Fibroblast of skin of left biceps (primary cell): ENCODE measurements around the gene ARSI.

Source experiments
- DNase-seq, 2 experiments: peaks; one replicate each; pipeline ENCODE4 v3.0.0-alpha.2; 2013; ENCODE audit warnings: low read depth in 2 of 2

Gene ARSI

GRCh38 chr5:150302301-150303069 lies at the start of gene ARSI:
Gene ARSI (minus strand): TSS chr5:150302905. CDS start chr5:150302373, 532 bp downstream.
- no peak for DNase-seq

GRCh38 chr5:150350524-150351344 lies 48.0 kb upstream of the ARSI start:
- peak in 1 of 2 experiments; percentile 11 for DNase-seq

GRCh38 chr5:150349681-150350275 lies 47.1 kb upstream of the ARSI start:
- DNase-seq, result no peak

DNA sequence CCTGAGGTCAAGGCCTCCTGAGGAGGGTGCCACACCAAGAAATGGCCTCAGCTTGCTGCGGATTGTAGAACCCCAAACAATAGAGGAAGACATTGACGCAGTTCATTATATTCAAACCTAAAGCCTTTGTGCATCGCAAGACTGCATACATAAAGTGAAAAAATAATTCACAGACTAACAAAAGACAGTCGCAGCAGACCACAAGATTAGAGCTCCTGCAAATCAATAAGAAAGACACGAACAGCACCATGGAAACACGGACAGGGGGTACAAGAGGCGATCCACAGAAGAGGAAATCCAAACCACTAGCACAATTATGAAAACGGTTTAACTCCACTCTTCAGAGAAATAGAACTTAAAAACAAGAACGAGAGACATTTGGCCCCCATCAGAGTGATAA lies 44.7 kb upstream of the ARSI start:
- DNase-seq, result no peak

DNA sequence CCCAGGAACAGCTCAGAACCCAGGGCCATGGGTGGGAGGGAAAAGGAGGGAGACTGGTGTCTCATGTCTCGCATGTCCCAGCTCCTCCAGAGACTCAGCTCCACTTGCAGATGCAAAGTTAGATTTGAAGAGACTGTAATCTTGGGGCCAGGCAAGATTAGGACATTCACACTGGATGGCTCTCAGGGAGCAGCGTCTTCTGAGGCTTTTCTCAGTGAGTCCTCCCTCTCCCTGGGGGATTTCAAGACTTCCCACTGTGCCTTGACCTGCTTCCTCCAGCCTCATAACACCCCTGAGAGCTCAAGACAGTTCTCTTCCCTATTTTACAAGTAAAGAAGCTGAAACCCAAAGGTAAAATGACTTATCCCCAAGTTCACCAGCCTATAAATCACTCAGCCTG lies 44.3 kb upstream of the ARSI start:
- DNase-seq, result no peak

GRCh38 chr5:150346592-150346991 lies 43.9 kb upstream of the ARSI start:
- no peak for DNase-seq

DNA sequence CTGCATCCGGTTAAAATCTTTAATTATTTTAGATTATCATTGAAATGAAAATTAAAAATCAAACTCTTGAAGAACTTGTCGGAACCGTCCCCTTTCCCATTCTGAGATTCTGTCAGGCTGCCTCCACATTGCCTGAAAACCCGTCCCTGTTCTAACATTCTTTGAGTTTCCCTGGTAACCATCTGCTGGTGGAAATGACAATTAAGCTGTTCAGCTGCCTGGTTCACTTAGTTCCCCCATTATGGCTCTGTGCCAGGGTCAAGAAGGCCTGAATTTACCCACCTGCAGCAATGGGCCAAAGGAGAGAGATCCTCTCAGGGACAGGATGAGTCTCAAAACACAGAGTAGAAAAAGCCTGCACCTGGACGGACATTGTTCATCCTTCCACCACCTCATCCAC lies 43.0 kb upstream of the ARSI start:
- DNase-seq, result no peak

DNA sequence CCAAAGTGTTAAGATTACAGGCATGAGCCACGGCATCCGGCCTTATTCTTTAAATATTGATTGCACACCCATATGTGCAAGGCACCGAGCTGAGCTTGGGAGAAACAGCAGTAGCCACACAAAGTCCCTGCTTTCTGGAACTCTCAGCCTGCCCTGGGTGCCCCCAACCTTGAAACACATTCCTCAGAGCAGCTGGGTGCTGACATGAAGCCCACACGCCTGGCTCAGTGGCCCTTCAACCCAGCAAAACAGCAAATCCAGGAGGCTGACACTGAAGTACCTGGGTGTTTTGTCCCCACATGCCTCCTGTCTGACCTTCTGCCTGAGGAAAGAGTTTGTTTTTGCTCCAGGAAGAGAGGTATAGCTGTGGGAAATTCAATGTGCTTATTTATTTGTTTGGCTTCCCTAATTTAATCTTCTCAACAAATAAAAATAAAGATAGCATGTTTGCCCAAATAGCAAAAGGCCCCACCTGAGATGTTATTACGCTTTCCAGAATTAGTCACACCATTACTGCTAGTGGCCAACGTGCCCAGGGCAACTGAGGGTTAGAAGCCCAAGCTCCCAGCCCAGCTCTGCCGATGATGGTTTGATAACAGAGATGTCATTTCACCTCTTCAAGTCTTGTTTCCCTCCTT lies 41.4 kb upstream of the ARSI start:
- no peak for DNase-seq

- DNase-seq, result no peak
Observed at GRCh38 chr5:150342583-150342982, 39.9 kb upstream of the ARSI start.

GRCh38 chr5:150341989-150342388 lies 39.3 kb upstream of the ARSI start:
- DNase-seq, result no peak

- no peak for DNase-seq
Observed at GRCh38 chr5:150341331-150341730, 38.6 kb upstream of the ARSI start.

DNA sequence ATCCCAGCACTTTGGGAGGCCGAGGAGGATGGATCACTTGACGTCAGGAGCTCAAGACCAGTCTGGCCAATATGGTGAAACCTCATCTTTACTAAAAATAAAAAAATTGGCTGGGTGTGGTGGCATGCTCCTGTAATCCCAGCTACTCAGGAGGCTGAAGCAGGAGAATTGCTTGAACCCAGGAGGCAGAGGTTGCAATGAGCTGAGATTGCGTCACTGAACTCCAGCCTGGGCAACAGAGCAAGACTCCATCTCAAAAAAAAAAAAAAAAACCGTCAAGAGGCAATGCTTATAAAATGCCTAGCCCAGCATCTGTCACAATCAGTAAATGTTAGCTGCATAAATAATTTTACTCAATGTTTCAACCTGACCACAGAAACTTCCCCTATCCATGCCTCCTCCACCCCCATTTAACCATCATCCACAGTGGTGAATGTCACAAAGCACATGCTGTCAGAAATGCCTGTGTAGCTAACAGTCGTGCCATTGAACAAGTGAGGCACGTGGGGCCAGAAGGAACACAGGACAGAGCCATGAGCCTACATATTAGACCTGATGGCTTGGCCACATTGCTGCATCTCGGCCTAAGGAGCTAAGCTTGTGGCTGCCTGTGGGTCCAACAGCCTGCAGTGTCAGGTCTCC lies 38.0 kb upstream of the ARSI start:
- no peak for DNase-seq

DNA sequence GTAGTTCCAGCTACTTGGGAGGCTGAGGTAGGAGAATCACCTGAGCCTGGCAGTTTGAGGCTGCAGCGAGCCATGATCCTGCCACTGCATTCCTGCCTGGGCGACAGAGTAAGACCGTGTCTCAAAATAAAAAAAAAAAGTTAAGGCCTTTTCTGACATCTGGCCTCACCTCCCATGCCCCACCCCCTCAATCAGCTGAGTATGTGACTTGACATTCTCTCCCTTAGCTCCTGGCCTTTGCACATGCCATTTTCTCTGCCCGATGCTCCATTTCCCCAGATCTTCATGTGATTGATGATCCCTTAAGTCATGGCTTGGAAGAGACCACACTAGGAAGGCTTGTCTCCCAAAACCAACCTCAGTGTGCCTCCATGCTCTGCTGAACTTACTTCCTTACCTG lies 37.1 kb upstream of the ARSI start:
- no peak for DNase-seq

GRCh38 chr5:150339165-150339564 lies 36.5 kb upstream of the ARSI start:
- no peak for DNase-seq

DNA sequence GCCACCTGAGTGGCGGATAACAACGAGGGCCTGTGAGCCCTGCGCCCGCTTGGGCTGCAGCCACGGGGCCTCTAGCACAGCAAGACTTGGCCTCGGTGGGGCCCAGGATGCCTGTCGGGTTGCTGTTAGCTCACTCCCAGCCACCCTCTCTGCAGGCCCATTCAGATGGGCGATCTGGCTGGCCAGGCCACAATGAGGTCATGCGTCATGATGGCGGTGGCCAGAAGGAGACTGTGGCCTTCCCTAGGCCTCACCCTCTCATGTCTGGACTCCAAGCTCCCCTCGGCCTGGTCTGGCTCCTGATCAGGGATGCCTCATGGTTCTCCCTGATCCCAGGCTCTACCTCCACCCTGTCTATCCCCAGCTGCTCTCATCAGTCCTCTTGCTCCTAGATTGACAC lies 35.8 kb upstream of the ARSI start:
- no peak for DNase-seq

GRCh38 chr5:150335778-150336177 lies 33.1 kb upstream of the ARSI start:
- DNase-seq, result no peak

DNA sequence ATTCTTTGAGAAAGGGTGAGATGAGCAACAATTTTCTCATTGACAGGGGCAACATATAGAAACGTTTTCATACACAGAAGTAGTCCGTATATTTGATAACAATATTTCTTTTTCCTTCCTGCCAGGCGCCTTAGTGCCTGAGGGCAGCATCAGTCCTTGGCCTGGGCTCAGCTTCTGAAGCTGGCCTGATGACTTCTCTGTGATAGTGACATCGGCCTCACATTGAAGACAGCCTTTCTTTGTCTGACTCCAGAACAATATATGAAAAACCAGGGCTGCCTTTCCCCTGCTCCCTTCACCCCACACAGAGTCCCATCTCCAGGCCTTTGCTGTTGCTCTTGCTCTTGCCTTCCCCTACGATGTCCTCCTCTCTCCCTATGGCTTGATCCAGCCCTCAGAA lies 30.7 kb upstream of the ARSI start:
- no peak for DNase-seq

GRCh38 chr5:150329881-150330876 lies 27.5 kb upstream of the ARSI start:
- DNase-seq, result no peak

- no peak for DNase-seq
Observed at GRCh38 chr5:150329038-150329437, 26.3 kb upstream of the ARSI start.

- no peak for DNase-seq
Observed at GRCh38 chr5:150328515-150328914, 25.8 kb upstream of the ARSI start.

DNA sequence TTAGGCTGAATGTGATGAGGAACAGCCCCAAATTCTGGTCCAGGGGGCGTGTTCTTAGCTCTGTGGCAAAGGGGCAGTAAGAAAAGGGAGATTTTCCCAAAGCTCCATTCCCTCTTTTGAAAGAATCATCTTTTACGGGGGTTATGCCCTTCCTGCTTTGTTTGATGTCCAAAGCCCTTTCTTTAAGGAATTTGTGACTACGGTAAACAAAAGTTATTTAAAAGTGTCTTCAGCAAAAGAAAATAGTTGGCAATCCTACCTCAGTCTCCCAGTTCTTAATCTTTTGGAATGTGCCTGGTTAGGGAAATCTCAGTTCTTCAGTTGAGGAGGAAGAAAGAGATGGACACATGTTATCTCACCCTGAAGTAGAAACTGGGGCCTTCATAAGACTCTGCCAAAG lies 24.4 kb upstream of the ARSI start:
- DNase-seq, result no peak
